Endothelial cell of umbilical vein (primary cell): ENCODE data around the gene CNTNAP2. TPM values are rescaled to one million over a fixed set of nuclear protein-coding genes. Genes with fewer than 3 reads are reported as not detected.

Experiments
- BruUV-seq: library from RNA; stranded (reverse); fragments of 400-500 nt; replicated peaks from 2 replicates; lab custom pipeline; 2021; lab: Mats Ljungman, UMichigan
- CTCF ChIA-PET: fragments of 300-600, 350-600 bp; sonication (Branson Sonifier 250); formaldehyde crosslinking; loops from one replicate; lab custom pipeline; 2021; ENCODE audit warnings: antibody characterized with exemption, inconsistent platforms; lab: Charles Lee
- POLR2A ChIA-PET: fragments of 300-600, 350-600 bp; sonication (Branson Sonifier 250); formaldehyde crosslinking; loops from one replicate; lab custom pipeline; 2021; ENCODE audit warnings: antibody characterized with exemption, inconsistent platforms; lab: Charles Lee
- DNase-seq: peaks from one replicate; pipeline ENCODE4 v3.0.0-alpha.2; 2011; ENCODE audit warnings: low read depth, low spot score
- FAIRE-seq: peaks from 2 replicates; lab custom pipeline; 2011; peaks lifted over from hg19 to GRCh38; lab: Jason Lieb, UNC
- H2AFZ ChIP-seq: 2 replicates; pipeline ENCODE4 v1.6.0; 2012; ENCODE audit warnings: low read depth, low read length, control low read depth, inconsistent platforms
- H3K27ac ChIP-seq: 2 replicates; pipeline ENCODE4 v1.5.1; 2011; ENCODE audit warnings: low read depth, mild to moderate bottlenecking, control low read depth, low read length, moderate library complexity; ENCODE audit not compliant: insufficient read depth
- H3K27me3 ChIP-seq, 2 experiments: 2 replicates each; pipeline versions ENCODE4 v1.6.0 to v1.6.1; 2011; ENCODE audit warnings: low read length in 2 of 2, mixed read lengths in 1 of 2; ENCODE audit not compliant: control insufficient read depth in 2 of 2, insufficient read depth in 2 of 2
- H3K36me3 ChIP-seq, 2 experiments: 2 replicates in 1 of 2; 3 replicates in 1 of 2; pipeline ENCODE4 v1.5.1; 2011; ENCODE audit warnings: low read length in 2 of 2, mild to moderate bottlenecking in 1 of 2, moderate library complexity in 1 of 2; ENCODE audit not compliant: control insufficient read depth in 2 of 2, insufficient read depth in 2 of 2; ENCODE audit errors: extremely low read depth in 1 of 2
- H3K4me1 ChIP-seq: 3 replicates; pipeline ENCODE4 v1.5.1; 2011; ENCODE audit warnings: mild to moderate bottlenecking, low read length; ENCODE audit not compliant: control insufficient read depth, insufficient read depth; ENCODE audit errors: extremely low read depth
- H3K4me2 ChIP-seq: 2 replicates; pipeline ENCODE4 v1.6.1; 2011; ENCODE audit warnings: low read length, control low read depth, mixed read lengths; ENCODE audit not compliant: insufficient read depth
- H3K4me3 ChIP-seq, 3 experiments: fragments of 200-600 bp in 1 of 3; sonication (generic), shearing (Covaris generic) in 1 of 3; replicated peaks in 1 of 3; 2 replicates each; pipeline ENCODE4 v1.5.1; 2011 to 2016; ENCODE audit warnings: control low read depth in 3 of 3, low read length in 3 of 3, mild to moderate bottlenecking in 2 of 3, inconsistent platforms in 1 of 3, low read depth in 1 of 3, moderate library complexity in 1 of 3; ENCODE audit not compliant: insufficient read depth in 1 of 3
- H3K79me2 ChIP-seq: 2 replicates; pipeline ENCODE4 v1.6.0; 2012; ENCODE audit warnings: low read length, inconsistent platforms; ENCODE audit not compliant: control insufficient read depth, insufficient read depth
- H3K9ac ChIP-seq: replicated peaks from 2 replicates; pipeline ENCODE3; 2011; ENCODE audit warnings: low read length, control low read depth; ENCODE audit not compliant: insufficient read depth; ENCODE audit errors: extremely low read depth
- H3K9me1 ChIP-seq: replicated peaks from 3 replicates; pipeline ENCODE4 v1.6.0; 2011; ENCODE audit warnings: mild to moderate bottlenecking, low read length; ENCODE audit not compliant: control insufficient read depth, insufficient read depth; ENCODE audit errors: extremely low read depth
- H3K9me3 ChIP-seq: replicated peaks from 2 replicates; pipeline ENCODE4 v1.5.1; 2012; ENCODE audit warnings: low read length, inconsistent platforms; ENCODE audit not compliant: control insufficient read depth, insufficient read depth
- H4K20me1 ChIP-seq: replicated peaks from 2 replicates; pipeline ENCODE3; 2011; ENCODE audit warnings: mild to moderate bottlenecking, low read length; ENCODE audit not compliant: control insufficient read depth, insufficient read depth; ENCODE audit errors: extremely low read depth
- CTCF ChIP-seq, 2 donors: IDR thresholded peaks; 1 replicate in 1 of 2; 2 replicates in 1 of 2; pipeline ENCODE4 v1.5.1; 2011; ENCODE audit warnings: low read length in 2 of 2, mild to moderate bottlenecking in 2 of 2, moderate library complexity in 2 of 2, control low read depth in 1 of 2, inconsistent platforms in 1 of 2, low read depth in 1 of 2; ENCODE audit not compliant: insufficient read depth in 1 of 2; ENCODE audit errors: extremely low read depth in 1 of 2
- EZH2 ChIP-seq: IDR thresholded peaks from 2 replicates; pipeline ENCODE4 v1.6.1; 2012; ENCODE audit warnings: borderline replicate concordance, low read depth, mild to moderate bottlenecking, moderate library complexity, low read length, inconsistent platforms; ENCODE audit not compliant: severe bottlenecking
- FOS ChIP-seq: IDR thresholded peaks from 2 replicates; pipeline ENCODE4 v1.6.1; 2011; ENCODE audit warnings: mild to moderate bottlenecking, low read length, moderate library complexity, borderline replicate concordance; ENCODE audit not compliant: insufficient read depth
- GATA2 ChIP-seq: IDR thresholded peaks from 2 replicates; pipeline ENCODE4 v1.7.0; 2011; ENCODE audit warnings: low read depth, mild to moderate bottlenecking, moderate library complexity, mixed read lengths, low read length; ENCODE audit not compliant: insufficient read length, insufficient read depth
- JUN ChIP-seq: IDR thresholded peaks from 2 replicates; pipeline ENCODE4 v1.6.1; 2011; ENCODE audit warnings: borderline replicate concordance, low read depth; ENCODE audit not compliant: insufficient read length, insufficient read depth
- MAX ChIP-seq: IDR thresholded peaks from 2 replicates; pipeline ENCODE4 v1.6.1; 2011; ENCODE audit not compliant: insufficient read depth, insufficient read length
- MYC ChIP-seq: IDR thresholded peaks from one replicate; pipeline ENCODE4 v1.6.1; 2011; ENCODE audit warnings: mild to moderate bottlenecking, low read depth, low read length
- POLR2A ChIP-seq: IDR thresholded peaks from 2 replicates; pipeline ENCODE4 v1.6.1; 2012; ENCODE audit warnings: low read depth, mild to moderate bottlenecking, control low read depth, low read length
- POLR2AphosphoS5 ChIP-seq: IDR thresholded peaks from 2 replicates; pipeline ENCODE4 v1.6.1; 2012; ENCODE audit warnings: low read depth, mild to moderate bottlenecking, control low read depth, low read length, moderate library complexity; ENCODE audit not compliant: insufficient read depth
- dilution Hi-C: fragments of 300-500 bp; cut with MboI; formaldehyde crosslinking; loops from one replicate; pipeline ENCODE4 v1.15.0; 2019; ENCODE audit warnings: low sequenced_read_pairs; ENCODE audit not compliant: extremely low pct_ligation_motif_present
- intact Hi-C: fragments of 100-400 bp; cut with micrococcal nuclease; formaldehyde crosslinking; loops from one replicate; pipeline ENCODE4 v1.10.0; 2022
- polyA plus RNA-seq, 4 experiments: library from polyadenylated mRNA; depleted of rRNA in 3 of 4; stranded (reverse) in 3 of 4; unstranded in 1 of 4; fragments of >200 nt; gene quantifications; 2 replicates each; pipeline versions ENCODE4 v1.2.1 to v1.2.3, GENCODE V29; 2011 to 2012; ENCODE audit warnings: missing spikeins in 1 of 4
- total RNA-seq: library from RNA; stranded (reverse); gene quantifications from 2 replicates; pipeline ENCODE4 v1.2.3, GENCODE V29; 2021

CNTNAP2 gene
- total and polyA plus RNA-seq, 2 donors (not counting 3 experiments of a cell fraction or from before 2014, with no cell fraction given) = not detected

GRCh38 chr7:148371280-148371937 lies 2254.8 kb downstream of the CNTNAP2 start:
- Histone ChIP-seq H3K9me1 (no peaks in the 10 kb centered on the region), H3K9ac (no peak overlapping the region), H4K20me1 (no peaks in the 10 kb centered on the region), H2AFZ (no peak overlapping the region), H3K4me3 (no peak overlapping the region), H3K27me3 (no peaks in the 10 kb centered on the region), H3K9me3 (peaks cover 2% of the 10 kb centered on the region), H3K4me2 (no peak overlapping the region), H3K36me3 (no peaks in the 10 kb centered on the region), H3K79me2 (no peaks in the 10 kb centered on the region), H3K4me1 (no peaks in the 10 kb centered on the region), H3K27ac (no peak overlapping the region)
- no TSS peak for BruUV-seq
- dilution Hi-C loops (no loop called here), intact Hi-C loops (no loop called here)
- POLR2A ChIA-PET = no interaction called here
- TF ChIP-seq POLR2A (no peak), POLR2AphosphoS5 (no peak), MYC (no peak), JUN (no peak), CTCF (IDR thresholded peaks at IDR 0.05; ENCODE audit: extremely low read depth in 1 of 2, insufficient read depth in 1 of 2, low read depth in 1 of 2, low read length in 2 of 2) (no peak), EZH2 (no peak), GATA2 (no peak), MAX (no peak), FOS (no peak)
- FAIRE-seq (no peak), DNase-seq (no peak)
- CTCF ChIA-PET = no interaction called here
